Measurements from ENCODE around the gene RDM1.

DNA sequence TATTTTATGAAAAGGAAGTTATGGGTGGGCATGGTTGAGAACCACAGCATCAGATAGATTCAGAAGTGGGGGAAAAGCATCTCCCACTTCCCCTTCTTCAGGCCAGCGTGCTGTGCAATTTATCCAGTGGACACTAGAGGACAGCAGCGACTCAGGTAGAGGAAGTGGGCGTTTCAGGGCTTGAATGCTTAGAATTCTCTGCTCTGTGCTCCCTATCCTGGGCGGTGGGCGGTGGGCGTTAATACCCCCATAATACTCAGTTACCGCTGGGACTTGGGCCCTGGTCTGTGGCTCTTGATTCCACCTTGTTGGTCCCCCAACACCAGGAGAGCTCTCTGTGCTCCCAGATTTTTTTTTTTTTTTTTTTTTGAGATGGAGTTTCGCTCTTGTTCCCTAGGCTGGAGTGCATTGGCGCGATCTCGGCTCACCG is 16.6 kb upstream of the RDM1 start:
- TF ChIP-seq, protein P1, sequence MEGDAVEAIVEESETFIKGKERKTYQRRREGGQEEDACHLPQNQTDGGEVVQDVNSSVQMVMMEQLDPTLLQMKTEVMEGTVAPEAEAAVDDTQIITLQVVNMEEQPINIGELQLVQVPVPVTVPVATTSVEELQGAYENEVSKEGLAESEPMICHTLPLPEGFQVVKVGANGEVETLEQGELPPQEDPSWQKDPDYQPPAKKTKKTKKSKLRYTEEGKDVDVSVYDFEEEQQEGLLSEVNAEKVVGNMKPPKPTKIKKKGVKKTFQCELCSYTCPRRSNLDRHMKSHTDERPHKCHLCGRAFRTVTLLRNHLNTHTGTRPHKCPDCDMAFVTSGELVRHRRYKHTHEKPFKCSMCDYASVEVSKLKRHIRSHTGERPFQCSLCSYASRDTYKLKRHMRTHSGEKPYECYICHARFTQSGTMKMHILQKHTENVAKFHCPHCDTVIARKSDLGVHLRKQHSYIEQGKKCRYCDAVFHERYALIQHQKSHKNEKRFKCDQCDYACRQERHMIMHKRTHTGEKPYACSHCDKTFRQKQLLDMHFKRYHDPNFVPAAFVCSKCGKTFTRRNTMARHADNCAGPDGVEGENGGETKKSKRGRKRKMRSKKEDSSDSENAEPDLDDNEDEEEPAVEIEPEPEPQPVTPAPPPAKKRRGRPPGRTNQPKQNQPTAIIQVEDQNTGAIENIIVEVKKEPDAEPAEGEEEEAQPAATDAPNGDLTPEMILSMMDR (IDR thresholded peaks at IDR 0.05; ENCODE audit: low read length) = peak; percentile 77
- TF ChIP-seq EZH2 (optimal IDR thresholded peaks at IDR 0.05; ENCODE audit: low read depth, low read length) (no peak), EZH2phosphoT487 (IDR thresholded peaks at IDR 0.05; ENCODE audit: low read length) (no peak)

Measured in MM.1S (cell line).